Measurements from ENCODE around the gene RAB12. TPM values are rescaled to one million over a fixed set of nuclear protein-coding genes. Genes with fewer than 3 reads are reported as not detected.

RAB12 gene
- total RNA-seq, 1 experiment from 2014 or later: 32.7 TPM

DNA sequence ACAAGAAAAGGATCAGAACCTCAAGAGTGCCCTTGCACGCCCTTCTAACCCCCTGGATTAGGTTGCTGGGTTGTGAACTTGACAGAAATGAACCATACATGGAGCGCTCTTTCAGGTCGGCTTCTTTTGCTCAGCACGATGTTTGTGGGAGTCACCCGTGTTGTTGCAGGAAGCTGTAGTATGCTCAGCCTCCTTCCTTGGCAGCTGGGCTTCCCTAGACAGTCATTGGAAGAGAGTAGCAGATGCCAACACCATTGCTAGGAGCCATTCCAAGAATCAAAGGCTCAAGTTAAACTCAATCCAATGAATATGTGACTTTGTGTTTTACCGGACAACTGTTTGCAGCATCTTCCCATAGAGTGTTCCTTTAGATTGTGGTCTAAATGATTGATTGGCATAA lies 47.0 kb downstream of the RAB12 start:
- CTCF ChIA-PET: no interaction called here

More for the DNA sequence above, 47.0 kb downstream of the RAB12 start:
- BruUV-seq (replicated peaks): no TSS peak
- H3K36me3 ChIP-seq (ENCODE audit: control insufficient read depth in 1 of 2, insufficient read depth in 2 of 2, low read length in 2 of 2): no peaks in the 10 kb centered on the region
- DNase-seq (ENCODE audit: low read depth, low spot score) (no peak), ATAC-seq (no peak)
- no peak overlapping the region for H3K27ac ChIP-seq (ENCODE audit: low read depth, low read length)
- intact Hi-C loops (cut with micrococcal nuclease): loop anchor here (10.0 kb wide), 1 partner anchor 399 kb away; no protein-coding TSS in a partner anchor
- H2AFZ ChIP-seq (ENCODE audit: low read depth, low read length, poor library complexity, severe bottlenecking): no peak overlapping the region
- no peaks in the 10 kb centered on the region for H3K79me2 ChIP-seq (ENCODE audit: insufficient read depth, low read length)
- H3K4me3 ChIP-seq (replicated peaks in 1 of 2; ENCODE audit: low read depth in 1 of 2, low read length in 2 of 2): no peak overlapping the region
- H3K4me1 ChIP-seq (ENCODE audit: control insufficient read depth in 1 of 2, insufficient read depth in 2 of 2, low read length in 2 of 2): peaks cover 0 to 12% of the 10 kb centered on the region in 2 experiments; a peak in 2 of 4 replicates
- RAD21 ChIA-PET (ENCODE audit: low non-redundant PET in 1 of 2, low total read pairs in 2 of 2, uncharacterized antibody in 2 of 2, unreplicated experiment in 2 of 2): no interaction called here
- no peak overlapping the region for H3K9ac ChIP-seq (ENCODE audit: low read length)
- H3K9me3 ChIP-seq (ENCODE audit: control insufficient read depth in 1 of 2, insufficient read depth in 1 of 2, low read depth in 1 of 2, low read length in 2 of 2): no peaks in the 10 kb centered on the region
- no peaks in the 10 kb centered on the region for H3K9me2 ChIP-seq (ENCODE audit: insufficient read depth)
- POLR2A ChIA-PET: no interaction called here
- no peak overlapping the region for H3K4me2 ChIP-seq (ENCODE audit: low read length)
- TF ChIP-seq EZH2phosphoT487 (IDR thresholded peaks at IDR 0.05; ENCODE audit: borderline replicate concordance) (no peak), ZNF274 (IDR thresholded peaks at IDR 0.05; ENCODE audit: low read depth, low read length) (no peak), MAX (IDR thresholded peaks at IDR 0.05) (no peak), CBX3 (IDR thresholded peaks at IDR 0.05; ENCODE audit: low read depth) (no peak), CEBPB (IDR thresholded peaks at IDR 0.05; ENCODE audit: low read depth) (no peak), SRF (IDR thresholded peaks at IDR 0.05; ENCODE audit: low read depth) (no peak), REST (IDR thresholded peaks at IDR 0.05; ENCODE audit: low read depth) (no peak), FOSL1 (IDR thresholded peaks at IDR 0.05; ENCODE audit: low read depth) (no peak), YY1 (IDR thresholded peaks at IDR 0.05; ENCODE audit: extremely low read depth, insufficient replicate concordance, low read depth, low read length) (no peak), POLR2AphosphoS5 (IDR thresholded peaks at IDR 0.05; ENCODE audit: low read depth, low read length) (no peak), CTCF (IDR thresholded peaks at IDR 0.05 in 2 of 3, conservative IDR thresholded peaks at IDR 0.05 in 1 of 3; ENCODE audit: borderline replicate concordance in 1 of 3, insufficient read depth in 1 of 3, low read depth in 2 of 3, low read length in 2 of 3) (no peak), RAD21 (IDR thresholded peaks at IDR 0.05; ENCODE audit: low read depth) (no peak), SP1 (IDR thresholded peaks at IDR 0.05; ENCODE audit: low read depth) (no peak), EZH2 (IDR thresholded peaks at IDR 0.05) (no peak), POLR2A (IDR thresholded peaks at IDR 0.05; ENCODE audit: borderline replicate concordance, extremely low read depth, insufficient read depth, insufficient read length) (no peak), EGR1 (IDR thresholded peaks at IDR 0.05; ENCODE audit: low read depth) (no peak), ZBTB33 (IDR thresholded peaks at IDR 0.05; ENCODE audit: extremely low read depth, insufficient replicate concordance, low read length) (no peak), JUND (IDR thresholded peaks at IDR 0.05) (no peak), ZFX (IDR thresholded peaks at IDR 0.05) (no peak)
- TF ChIP-seq, protein P1, sequence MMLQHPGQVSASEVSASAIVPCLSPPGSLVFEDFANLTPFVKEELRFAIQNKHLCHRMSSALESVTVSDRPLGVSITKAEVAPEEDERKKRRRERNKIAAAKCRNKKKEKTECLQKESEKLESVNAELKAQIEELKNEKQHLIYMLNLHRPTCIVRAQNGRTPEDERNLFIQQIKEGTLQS (IDR thresholded peaks at IDR 0.05): no peak
- H3K27me3 ChIP-seq (ENCODE audit: insufficient read depth, low read length): peaks cover 3% of the 10 kb centered on the region; the same call in 1 of the 2 replicates
- no peaks in the 10 kb centered on the region for H4K20me1 ChIP-seq (ENCODE audit: insufficient read depth)
